Osteoblast (primary cell): ENCODE measurements around the gene DAB2. TPM values are rescaled to one million over a fixed set of nuclear protein-coding genes. Genes with fewer than 3 reads are reported as not detected.

ENCODE experiments used
- DNase-seq: peaks from one replicate; pipeline ENCODE4 v3.0.0; 2011; ENCODE audit warnings: low spot score, mixed read lengths; ENCODE audit not compliant: insufficient read length; ENCODE audit errors: missing footprints
- H2AFZ ChIP-seq: 2 replicates; pipeline ENCODE4 v1.6.0; 2011; ENCODE audit warnings: mild to moderate bottlenecking, low read length
- H3K27ac ChIP-seq: 2 replicates; pipeline ENCODE4 v1.5.1; 2011; ENCODE audit warnings: mild to moderate bottlenecking, low read depth, low read length, moderate library complexity
- H3K27me3 ChIP-seq: 2 replicates; pipeline ENCODE4 v1.6.0; 2012; ENCODE audit warnings: mild to moderate bottlenecking, control low read depth, inconsistent platforms, low read length, moderate library complexity; ENCODE audit not compliant: insufficient read depth
- H3K36me3 ChIP-seq: 2 replicates; pipeline ENCODE4 v1.5.1; 2011; ENCODE audit warnings: mild to moderate bottlenecking, low read length, control low read depth, moderate library complexity; ENCODE audit not compliant: insufficient read depth
- H3K4me1 ChIP-seq: 2 replicates; pipeline ENCODE4 v1.5.1; 2011; ENCODE audit warnings: mild to moderate bottlenecking, low read length, control low read depth, moderate library complexity; ENCODE audit not compliant: insufficient read depth
- H3K4me2 ChIP-seq: 2 replicates; pipeline ENCODE4 v1.6.0; 2011; ENCODE audit warnings: mild to moderate bottlenecking, low read length; ENCODE audit not compliant: insufficient read depth
- H3K4me3 ChIP-seq: fragments of 200-600 bp; sonication (generic); 3 replicates; pipeline ENCODE4 v1.5.1; 2012; ENCODE audit warnings: mild to moderate bottlenecking, low read length, inconsistent platforms; ENCODE audit not compliant: insufficient read depth
- H3K79me2 ChIP-seq: 2 replicates; pipeline ENCODE4 v1.6.0; 2012; ENCODE audit warnings: mild to moderate bottlenecking, low read length, control low read depth, inconsistent platforms; ENCODE audit not compliant: insufficient read depth
- H3K9me3 ChIP-seq: 2 replicates; pipeline ENCODE4 v1.5.1; 2011; ENCODE audit warnings: low read depth, low read length, control low read depth
- H4K20me1 ChIP-seq: 2 replicates; pipeline ENCODE4 v1.6.0; 2012; ENCODE audit warnings: mild to moderate bottlenecking, low read length, control low read depth; ENCODE audit not compliant: insufficient read depth
- total RNA-seq: library from RNA; depleted of rRNA; stranded (reverse); fragments of >200 nt; gene quantifications from 2 replicates; pipeline ENCODE4 v1.2.3, GENCODE V29; 2012
- TF ChIP-seq, protein P1 (sequence below): IDR thresholded peaks from 2 replicates; pipeline ENCODE4 v1.5.1; 2011; ENCODE audit warnings: mild to moderate bottlenecking, low read depth, low read length, moderate library complexity; ENCODE audit errors: extremely low read depth

The DAB2 gene
- total RNA-seq, 1 donor, result 296 TPM

DNA sequence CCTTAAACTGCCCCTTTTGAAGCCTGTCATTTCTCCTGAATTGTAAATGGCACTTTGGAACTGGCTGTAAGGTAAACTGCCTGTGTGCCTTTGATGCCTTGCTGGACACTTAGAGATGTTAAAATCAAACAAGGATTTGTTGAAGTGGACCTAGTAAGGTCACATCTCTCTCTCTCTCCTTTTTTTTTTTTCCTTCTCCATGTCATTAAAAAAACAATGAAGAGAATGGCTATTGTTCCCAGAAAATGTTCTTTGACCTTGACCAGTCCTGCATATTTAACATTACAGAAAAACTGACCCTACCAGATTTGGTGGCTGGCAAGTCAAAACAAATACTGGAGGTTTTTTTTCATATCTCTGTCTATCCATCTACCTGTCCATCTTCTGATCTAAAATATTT, 2.9 kb upstream of the DAB2 start:
- peak overlapping the region; percentile 91 for H3K4me3 ChIP-seq
- H2AFZ ChIP-seq, result peak overlapping the region; percentile 45
- peaks cover 1% of the 10 kb centered on the region for H3K36me3 ChIP-seq

DNA sequence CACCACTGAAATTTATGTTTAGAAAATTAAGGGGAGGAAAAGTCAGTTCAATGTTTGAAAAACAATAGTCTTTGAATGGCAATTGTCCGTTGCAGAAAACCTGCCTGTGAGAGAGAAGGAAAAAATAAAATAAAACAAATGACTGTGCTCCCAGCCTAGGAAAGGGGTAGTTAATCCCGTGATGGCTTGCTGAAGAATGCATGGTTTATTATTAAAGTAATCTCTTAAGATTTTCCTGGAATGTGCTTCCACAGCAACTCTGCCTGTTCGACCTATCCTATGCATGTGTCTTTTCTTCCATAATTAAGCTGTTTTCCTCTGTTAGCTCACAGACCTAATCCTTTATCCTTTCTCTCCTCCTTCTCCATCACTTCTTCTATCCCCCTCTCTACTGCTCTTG, 2.4 kb upstream of the DAB2 start:
- TF ChIP-seq, protein P1, sequence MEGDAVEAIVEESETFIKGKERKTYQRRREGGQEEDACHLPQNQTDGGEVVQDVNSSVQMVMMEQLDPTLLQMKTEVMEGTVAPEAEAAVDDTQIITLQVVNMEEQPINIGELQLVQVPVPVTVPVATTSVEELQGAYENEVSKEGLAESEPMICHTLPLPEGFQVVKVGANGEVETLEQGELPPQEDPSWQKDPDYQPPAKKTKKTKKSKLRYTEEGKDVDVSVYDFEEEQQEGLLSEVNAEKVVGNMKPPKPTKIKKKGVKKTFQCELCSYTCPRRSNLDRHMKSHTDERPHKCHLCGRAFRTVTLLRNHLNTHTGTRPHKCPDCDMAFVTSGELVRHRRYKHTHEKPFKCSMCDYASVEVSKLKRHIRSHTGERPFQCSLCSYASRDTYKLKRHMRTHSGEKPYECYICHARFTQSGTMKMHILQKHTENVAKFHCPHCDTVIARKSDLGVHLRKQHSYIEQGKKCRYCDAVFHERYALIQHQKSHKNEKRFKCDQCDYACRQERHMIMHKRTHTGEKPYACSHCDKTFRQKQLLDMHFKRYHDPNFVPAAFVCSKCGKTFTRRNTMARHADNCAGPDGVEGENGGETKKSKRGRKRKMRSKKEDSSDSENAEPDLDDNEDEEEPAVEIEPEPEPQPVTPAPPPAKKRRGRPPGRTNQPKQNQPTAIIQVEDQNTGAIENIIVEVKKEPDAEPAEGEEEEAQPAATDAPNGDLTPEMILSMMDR, result no peak
- peak; percentile 73 for DNase-seq
- peaks cover 5% of the 10 kb centered on the region for H3K36me3 ChIP-seq
- H3K9me3 ChIP-seq, result no peaks in the 10 kb centered on the region
- peaks cover 34% of the 10 kb centered on the region for H3K79me2 ChIP-seq
- peak overlapping the region; percentile 96 for H3K4me2 ChIP-seq
- peak overlapping the region; percentile 60 for H2AFZ ChIP-seq
- peaks cover 14% of the 10 kb centered on the region for H4K20me1 ChIP-seq
- peak overlapping the region; percentile 91 for H3K4me3 ChIP-seq
- H3K27me3 ChIP-seq, result no peaks in the 10 kb centered on the region
- peak overlapping the region; percentile 96 for H3K27ac ChIP-seq
- H3K4me1 ChIP-seq, result peaks cover 42% of the 10 kb centered on the region

More for the DNA sequence above, 2.9 kb upstream of the DAB2 start:
- peak overlapping the region; percentile 96 for H3K27ac ChIP-seq
- H3K27me3 ChIP-seq, result no peaks in the 10 kb centered on the region
- peak; percentile 42 for DNase-seq
- H3K9me3 ChIP-seq, result no peaks in the 10 kb centered on the region
- H3K4me1 ChIP-seq, result peaks cover 38% of the 10 kb centered on the region
- TF ChIP-seq, protein P1, result no peak
- H3K4me2 ChIP-seq, result peak overlapping the region; percentile 96
- peaks cover 30% of the 10 kb centered on the region for H3K79me2 ChIP-seq
- peaks cover 10% of the 10 kb centered on the region for H4K20me1 ChIP-seq

DNA sequence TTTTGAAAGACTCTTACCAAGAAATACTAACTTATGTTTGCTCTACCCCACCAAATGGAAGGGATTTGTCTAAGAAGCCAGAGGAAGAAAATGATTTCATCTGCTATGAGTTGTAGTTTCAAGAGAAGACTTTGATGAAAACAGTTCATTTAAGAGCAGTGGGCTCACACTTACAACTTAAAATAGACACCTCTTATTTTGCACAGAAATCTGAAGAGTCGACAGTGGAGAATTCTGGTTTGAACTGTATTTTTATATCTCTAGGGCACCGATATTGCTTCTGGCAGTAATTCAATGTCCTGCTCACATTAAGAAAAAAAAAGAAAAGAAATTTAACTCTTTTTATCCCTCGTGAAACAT, 1.9 kb upstream of the DAB2 start:
- no peak for DNase-seq
- peaks cover 47% of the 10 kb centered on the region for H3K4me1 ChIP-seq
- peak overlapping the region; percentile 60 for H2AFZ ChIP-seq
- TF ChIP-seq, protein P1, result no peak
- peaks cover 18% of the 10 kb centered on the region for H4K20me1 ChIP-seq
- peaks cover 39% of the 10 kb centered on the region for H3K79me2 ChIP-seq
- H3K27ac ChIP-seq, result peak overlapping the region; percentile 96
- H3K4me3 ChIP-seq, result peak overlapping the region; percentile 91
- no peaks in the 10 kb centered on the region for H3K9me3 ChIP-seq
- H3K36me3 ChIP-seq, result peaks cover 10% of the 10 kb centered on the region
- H3K27me3 ChIP-seq, result no peaks in the 10 kb centered on the region
- peak overlapping the region; percentile 96 for H3K4me2 ChIP-seq

DNA sequence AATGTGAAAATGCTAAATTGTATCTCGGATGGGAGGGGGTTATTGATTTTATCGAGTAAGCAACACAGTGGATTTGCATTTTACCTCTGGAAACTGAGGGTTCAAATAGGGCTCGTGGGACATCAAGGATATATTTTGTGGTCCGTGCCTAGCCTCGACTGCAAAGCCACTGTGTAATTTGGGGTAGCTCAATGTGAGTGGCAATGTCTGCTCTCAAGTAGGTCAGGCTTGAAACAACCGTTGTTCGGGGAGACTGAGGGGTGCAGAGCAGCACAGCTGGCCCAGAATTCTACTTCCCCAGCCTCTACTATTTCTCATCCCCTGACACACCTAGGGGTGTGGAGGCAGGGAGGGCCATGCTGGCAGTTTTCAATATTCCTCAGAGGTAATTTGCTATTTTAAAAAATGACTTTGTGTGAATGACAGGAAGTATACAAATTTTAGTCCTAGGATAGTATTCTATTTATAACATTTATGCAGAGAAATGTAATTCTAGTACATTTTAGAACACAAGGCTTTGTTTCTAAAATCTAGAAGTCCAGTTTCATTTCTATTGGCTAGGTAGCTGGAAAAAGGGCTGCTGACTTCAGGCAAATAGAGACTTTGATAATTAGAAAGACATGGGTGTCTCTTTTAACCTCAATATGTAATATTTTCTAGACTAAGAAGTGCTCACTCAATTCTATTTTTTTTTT, 1.4 kb upstream of the DAB2 start:
- TF ChIP-seq, protein P1, result no peak
- Histone ChIP-seq H3K9me3 (no peaks in the 10 kb centered on the region), H3K27me3 (no peaks in the 10 kb centered on the region), H3K4me2 (peak overlapping the region; percentile 96), H2AFZ (peak overlapping the region; percentile 83), H3K79me2 (peaks cover 44% of the 10 kb centered on the region), H3K36me3 (peaks cover 15% of the 10 kb centered on the region), H3K4me1 (peaks cover 52% of the 10 kb centered on the region), H3K27ac (peak overlapping the region; percentile 96), H3K4me3 (peak overlapping the region; percentile 91), H4K20me1 (peaks cover 21% of the 10 kb centered on the region)
- peak; percentile 68 for DNase-seq
